NCI-H1092 treated with DMSO at 0.1 percent for 48 hours (cell line): ENCODE measurements around the gene CHCHD6.

Source experiments
- DNase-seq: peaks from one replicate; lab custom pipeline; 2025; lab: John Stamatoyannopoulos, UW

CHCHD6 gene

DNA sequence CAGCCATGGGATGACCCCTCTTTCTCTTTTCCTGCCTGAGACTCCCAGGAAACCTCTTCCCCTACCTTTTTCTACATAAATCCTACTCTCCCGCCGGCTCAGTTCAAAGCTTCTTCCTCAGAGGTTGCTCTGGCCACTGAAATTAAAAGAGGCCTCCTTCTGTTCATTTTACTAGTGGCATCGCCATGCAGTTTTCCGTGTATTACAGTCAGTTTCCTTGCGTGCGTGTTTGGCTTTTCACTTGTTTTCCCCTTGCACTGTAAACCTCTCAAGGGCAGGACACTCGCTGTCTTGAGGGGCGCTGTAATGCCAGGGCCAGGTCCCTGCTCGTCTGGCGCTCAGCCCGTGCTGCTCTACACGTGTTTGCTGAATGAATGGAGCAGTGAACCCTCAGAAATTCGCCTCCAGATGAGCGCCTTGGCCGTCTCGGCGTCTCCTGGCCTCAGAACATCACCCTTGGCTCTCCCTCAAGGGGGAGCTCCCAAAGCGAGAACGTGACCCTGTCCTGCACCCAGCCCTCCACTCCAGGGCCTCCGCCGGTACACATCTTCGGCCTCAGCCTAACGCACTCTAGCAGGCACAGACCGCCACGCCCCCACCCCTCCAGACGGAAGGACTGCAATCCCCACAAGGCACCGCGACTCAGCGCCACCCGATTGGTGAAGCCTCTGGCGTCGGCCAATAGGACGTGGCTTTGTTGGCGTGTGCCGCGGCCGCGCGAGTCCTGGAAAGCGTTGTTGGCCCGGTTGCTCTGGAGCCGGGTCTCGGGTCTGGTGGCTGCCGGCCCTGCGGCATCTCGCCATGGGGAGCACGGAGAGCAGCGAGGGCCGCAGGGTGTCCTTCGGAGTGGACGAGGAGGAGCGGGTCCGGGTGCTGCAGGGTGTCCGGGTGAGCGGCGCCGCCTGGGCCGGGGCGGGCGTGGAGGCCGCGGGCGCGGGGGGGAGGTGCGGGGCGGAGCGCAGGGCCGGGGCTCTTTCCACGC is at the start of gene CHCHD6:
Gene CHCHD6, plus strand, starts transcription at position 729 of the 982 bp plus-strand sequence. Its CDS starts 73 bp downstream, at position 802.
- peak; percentile 96 for DNase-seq

GRCh38 chr3:126654571-126655383 is 49.3 kb upstream of the CHCHD6 start, which contains the start of gene TXNRD3:
TSS of gene TXNRD3 (minus strand) at chr3:126655124.
- DNase-seq, result peak; percentile 68

GRCh38 chr3:126655887-126656286 is 48.2 kb upstream of the CHCHD6 start:
- no peak for DNase-seq

DNA sequence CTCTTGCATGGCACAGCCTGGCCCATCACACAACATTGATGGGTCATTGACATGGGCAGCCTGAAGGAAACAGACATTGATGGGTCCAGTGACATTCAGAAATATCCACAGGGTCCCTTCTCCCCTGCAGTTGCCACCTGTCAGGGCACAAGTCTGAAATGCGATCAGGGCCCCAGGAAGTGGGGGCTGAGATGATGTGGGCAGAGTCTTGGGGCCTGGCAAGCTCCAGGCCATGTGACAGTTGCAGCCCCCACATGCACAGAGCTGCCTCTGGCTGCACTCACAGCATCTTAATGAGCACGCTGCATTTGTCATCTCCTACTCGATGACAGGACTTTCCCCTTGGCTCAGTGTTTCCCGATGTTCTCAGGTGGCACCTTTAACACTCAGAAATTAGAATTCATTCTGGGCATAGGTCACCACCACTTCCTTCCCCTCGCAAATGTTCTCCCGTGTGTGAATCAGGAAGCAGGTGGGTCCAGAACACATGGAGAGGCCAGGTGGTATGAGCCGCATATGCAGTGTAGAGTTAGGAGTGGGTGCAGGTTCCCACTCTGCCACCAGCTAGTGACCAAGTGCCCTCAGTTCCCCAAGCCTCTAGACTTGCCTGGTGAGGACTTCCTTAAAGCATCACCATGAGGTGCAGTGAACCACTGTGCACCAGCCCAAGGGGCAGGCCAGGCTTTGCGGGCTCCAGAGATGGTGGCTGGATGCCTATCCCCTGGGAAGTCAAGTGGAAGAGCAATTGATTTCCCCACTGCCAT is 47.5 kb upstream of the CHCHD6 start:
- no peak for DNase-seq

DNA sequence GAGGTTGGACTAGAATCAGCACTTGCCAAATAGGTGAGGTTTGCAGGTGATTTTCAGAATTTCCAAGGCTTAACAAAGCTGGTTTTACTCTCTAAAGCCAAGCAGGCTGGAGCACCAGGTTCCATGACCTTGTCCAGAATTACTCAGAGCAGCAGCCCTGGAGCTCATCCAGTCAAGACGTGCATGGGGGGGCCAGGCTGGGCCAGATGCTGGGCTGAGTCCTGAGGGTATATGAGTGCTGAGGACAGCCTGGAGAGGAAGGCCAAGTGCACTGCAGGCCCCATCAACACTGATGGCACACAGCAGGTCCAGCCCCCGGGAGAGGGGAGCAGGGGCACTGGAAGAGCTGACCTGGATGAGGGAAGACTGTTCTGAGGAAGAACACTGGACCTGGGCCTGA is 46.1 kb upstream of the CHCHD6 start:
- no peak for DNase-seq

- DNase-seq, result no peak
Observed at GRCh38 chr3:126658584-126658983, 45.5 kb upstream of the CHCHD6 start.

- no peak for DNase-seq
Observed at GRCh38 chr3:126659915-126660886, 43.8 kb upstream of the CHCHD6 start.

DNA sequence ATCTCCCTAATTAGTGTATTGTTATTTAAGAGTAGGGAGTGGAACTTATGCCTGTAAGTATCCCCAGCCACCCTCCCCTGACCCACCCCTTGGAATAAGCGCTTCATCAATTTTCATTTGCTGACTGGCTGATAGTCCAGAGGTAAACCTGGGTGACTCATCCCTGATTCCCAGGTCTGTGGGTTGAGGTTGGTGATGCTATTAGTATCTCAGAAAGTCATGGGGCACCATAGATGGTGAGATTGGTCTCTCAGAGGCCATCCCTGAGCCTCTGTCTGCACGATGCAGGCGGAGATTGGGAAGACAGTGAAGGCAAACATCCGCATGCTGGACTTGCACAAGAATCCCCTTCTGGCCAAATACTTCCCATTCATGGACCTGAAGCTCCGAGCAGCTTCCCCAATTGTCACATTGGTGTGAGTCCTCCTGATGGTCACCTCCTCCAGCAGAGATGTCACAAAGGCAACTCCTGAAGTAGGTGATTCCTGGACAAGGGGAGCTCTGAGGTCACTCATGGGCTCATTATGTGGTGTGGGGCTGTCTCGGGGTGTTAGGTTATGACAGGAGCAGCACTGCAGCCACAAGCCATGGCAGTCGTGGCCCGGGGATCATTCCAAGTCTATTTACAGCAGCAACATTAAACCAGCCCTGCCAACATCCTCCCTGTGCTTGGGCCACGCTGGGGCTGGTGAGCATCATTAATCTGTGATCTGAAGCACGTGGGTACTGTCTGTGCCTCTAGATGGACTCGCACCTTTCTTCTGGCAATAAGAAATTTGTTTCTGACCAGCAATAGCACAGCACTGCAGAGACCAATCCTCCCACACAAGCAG is 42.3 kb upstream of the CHCHD6 start:
- no peak for DNase-seq

DNA sequence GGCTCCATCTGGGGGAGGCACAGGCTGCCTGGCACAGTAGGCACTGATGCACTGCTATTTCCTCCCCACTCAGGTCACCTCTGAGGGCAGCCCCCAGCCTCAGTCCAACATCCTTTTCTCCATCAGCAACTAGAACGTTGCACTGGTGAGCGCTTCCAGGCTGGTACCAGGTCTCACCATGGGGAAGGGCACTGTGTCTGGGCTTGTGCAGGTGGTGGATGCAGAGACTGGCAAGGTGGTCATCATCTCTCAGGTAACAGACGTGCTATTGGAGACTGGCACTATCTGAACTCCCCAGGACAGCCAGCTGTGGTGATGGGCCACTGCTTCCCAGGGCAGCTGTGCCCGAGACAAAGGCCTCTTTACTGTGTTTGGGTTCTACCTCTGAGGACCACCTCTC is 40.8 kb upstream of the CHCHD6 start:
- no peak for DNase-seq

GRCh38 chr3:126663750-126664149 is 40.3 kb upstream of the CHCHD6 start:
- no peak for DNase-seq

GRCh38 chr3:126664591-126665214 is 39.3 kb upstream of the CHCHD6 start:
- DNase-seq, result no peak

- no peak for DNase-seq
Observed at GRCh38 chr3:126665221-126665936, 38.7 kb upstream of the CHCHD6 start.

DNA sequence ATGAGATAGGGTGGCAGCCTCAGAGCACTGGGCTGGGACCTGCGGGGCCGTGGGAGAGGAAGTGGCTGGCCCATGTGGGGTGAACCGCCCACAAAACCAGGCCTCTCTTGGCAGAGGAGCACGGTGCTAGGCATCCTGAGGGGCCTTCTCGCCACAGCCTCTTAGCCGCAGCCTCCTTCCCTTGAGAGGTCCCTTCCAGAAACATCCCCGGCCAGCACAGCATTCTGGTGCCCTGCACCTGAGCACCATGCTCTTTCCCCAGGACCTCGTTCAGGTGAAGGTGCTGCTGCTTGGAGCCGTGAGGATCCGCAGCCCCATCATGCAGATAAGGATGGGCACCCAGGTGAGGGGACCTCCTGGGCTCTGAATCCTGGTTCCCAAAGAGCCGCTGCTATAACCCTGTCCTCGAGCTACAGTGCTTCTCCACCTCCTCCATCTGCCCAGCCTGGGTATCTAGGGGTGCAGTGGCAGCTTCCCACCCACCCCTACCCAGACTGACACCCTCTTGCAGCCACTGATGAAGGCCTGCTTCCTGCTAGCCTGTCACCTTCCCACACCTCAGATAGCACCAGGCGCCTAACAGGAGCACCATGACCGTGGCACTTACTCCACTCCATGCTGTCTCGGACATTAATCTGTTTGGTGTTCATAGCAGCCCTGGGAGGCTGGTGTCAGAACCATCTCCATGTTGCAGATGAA is 37.9 kb upstream of the CHCHD6 start:
- no peak for DNase-seq

DNA sequence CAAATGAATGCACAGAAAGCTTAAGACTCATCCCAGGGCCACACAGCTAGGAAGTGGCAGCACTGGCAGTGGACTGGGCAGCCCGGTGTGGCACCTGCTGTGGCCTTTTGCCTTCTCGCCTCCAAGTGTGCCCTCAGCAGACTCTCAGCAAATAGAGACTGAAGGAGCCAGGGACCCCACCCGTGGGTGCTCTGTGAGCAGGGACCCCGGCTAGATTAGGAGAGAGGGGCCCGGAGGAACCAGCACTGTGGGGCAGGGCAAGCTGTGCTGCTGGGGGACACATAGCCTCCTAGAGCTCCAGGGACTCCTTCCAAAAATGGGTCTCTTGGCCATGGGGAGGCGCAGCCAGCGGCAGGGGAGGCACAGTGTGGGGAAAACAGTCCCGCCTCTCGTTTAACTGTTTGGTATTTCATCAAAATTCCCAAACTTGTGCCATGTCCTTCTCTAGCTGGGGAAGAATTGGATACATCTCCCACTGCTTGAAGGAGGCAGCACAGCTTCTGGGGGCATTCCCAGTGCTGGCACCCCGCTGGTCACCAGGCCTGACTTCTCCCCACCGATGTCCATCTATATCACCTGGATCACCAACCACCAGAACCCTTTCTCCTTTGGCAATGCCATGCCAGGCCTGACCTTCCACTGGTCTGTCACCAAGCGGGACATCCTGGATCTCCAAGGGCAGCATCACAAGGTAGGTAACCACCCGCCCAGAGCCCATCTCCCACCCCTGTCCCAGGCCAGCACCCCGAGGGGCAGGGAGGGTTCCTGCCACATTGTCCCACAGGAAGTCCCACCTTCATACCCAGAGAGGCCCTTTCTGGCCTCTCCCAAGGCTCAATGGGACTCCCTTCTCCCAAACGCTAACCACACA is 37.1 kb upstream of the CHCHD6 start:
- DNase-seq, result no peak

- DNase-seq, result no peak
Observed at GRCh38 chr3:126667631-126668449, 36.2 kb upstream of the CHCHD6 start.
